IPS-NIHi7 (cell line): ENCODE measurements around the gene SAA2.
"Not testable (repeated sequence)": the region's sequence is repeated elsewhere in the genome, so short reads cannot be mapped to it uniquely, and the experiment has no call there.

Experiments
- DNase-seq: peaks from one replicate; pipeline ENCODE4 v3.0.0; 2012; ENCODE audit warnings: mixed read lengths; ENCODE audit errors: extremely low spot score

Gene SAA2

DNA sequence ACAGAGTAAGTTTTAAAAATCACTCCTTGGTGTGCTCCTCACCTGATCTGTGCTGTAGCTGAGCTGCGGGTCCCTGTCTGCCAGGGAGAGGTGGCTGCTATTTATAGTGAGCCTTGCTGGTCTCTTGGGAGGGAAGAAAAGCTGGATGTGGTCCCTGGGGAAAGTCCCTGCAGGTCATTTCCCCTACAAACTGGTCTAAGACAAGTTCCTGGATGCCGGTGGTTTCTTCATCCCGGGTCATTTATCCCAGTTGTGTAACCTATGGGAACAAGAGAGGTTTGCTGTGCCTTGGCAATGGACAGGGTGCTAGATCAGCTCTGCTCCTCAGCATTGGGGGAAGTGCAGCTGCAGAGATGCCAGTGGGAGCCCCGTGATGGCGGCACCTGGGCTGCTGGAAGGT is at the start of gene SAA2:
Gene SAA2 (minus strand): TSS at position 108 of the 400 bp plus-strand sequence. CDS start 657 bp downstream, outside the sequence.
- DNase-seq: no peak

DNA sequence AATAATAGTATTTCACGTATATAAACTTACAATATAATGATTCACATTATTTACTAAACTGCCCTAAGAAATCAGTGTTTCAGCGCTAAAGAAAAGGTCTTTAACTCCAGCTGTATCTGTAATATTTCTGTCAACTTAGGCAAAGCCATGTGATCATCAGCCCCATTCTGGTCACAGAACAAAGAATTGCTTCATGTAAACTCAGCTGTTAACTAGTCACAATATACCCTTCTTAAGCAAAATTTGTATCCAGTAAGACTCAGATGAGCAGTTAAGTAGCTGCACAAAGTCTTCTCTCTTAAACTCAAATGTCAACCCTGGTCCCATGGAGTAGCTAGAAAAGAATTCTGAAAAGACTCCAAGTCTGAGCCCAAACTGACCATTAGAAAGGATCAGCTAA is 46.8 kb upstream of the SAA2 start:
- no peak for DNase-seq

DNA sequence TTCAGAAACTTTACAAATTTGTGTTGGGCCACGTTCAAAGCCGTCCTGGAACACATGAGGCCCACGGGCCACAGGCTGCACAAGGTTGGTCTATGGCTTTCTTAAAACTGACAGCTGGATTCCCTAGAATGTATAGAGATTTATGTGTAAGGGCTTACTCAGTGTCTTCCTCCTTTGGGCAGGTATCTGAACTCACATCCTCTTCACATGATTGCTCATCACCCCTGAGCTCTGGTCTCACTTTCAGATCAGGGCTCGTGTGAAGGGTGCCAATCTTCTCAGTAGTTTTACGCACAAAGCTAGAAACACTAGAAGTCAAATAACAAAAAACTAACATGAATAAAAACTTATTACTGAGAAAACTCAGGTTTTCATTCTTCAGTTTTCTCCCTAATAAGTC is 46.4 kb upstream of the SAA2 start:
- DNase-seq: no peak

DNA sequence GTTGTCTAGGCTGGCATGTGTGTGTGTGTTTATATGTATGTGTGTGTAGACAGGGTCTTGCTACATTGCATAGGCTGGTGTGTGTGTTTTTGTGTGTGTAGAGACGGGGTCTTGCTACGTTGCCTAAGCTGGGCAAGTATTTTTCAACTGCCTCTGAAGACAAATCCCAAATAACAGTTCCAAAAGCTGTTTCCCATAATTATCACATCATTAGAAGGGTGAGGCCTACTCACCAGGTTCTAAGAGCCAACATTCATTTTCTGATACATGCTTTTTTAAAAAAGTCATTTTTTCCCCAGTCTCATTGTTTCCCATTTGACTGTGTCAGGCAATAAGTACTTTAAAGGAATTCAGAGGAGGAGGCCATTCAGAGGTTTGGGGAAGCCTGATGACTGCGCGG is 40.4 kb upstream of the SAA2 start:
- no peak for DNase-seq

DNA sequence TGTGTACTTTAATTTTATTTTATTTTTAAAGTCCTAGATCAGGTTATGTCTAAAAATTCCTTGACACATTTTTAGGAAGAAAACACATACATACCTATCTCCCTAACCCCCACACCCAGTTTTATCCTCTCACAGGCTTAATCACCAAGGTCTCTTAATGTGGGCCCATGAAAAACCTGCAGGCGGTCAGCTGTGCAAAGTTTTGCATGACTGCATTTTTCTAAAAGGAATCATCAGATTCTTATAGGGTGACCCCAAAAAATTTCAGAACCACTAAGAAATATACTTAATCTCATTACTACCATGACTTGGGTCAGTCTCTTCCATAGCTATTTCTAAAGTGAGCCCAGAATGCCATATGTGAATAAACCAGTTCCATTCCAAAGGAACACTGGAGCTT is 37.4 kb upstream of the SAA2 start:
- DNase-seq: no peak

DNA sequence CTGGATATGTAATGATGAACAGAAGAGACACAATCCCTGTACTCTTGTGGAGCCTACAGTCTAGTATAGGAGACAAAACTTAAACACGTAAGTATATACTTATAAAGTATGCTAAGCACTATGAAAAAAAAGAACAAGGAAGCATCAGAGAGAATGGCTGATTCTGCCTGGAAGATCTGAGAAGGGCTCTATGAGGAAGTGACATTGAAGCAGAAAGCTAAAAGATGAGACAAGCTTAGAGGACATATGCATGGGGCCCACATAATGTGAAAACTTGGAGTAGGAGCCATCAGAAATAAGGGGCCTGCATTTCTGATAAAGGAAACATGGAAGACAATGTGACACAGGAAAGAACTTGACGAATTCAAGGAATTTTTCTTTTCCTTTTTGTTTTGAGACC is 34.2 kb upstream of the SAA2 start:
- no peak for DNase-seq

DNA sequence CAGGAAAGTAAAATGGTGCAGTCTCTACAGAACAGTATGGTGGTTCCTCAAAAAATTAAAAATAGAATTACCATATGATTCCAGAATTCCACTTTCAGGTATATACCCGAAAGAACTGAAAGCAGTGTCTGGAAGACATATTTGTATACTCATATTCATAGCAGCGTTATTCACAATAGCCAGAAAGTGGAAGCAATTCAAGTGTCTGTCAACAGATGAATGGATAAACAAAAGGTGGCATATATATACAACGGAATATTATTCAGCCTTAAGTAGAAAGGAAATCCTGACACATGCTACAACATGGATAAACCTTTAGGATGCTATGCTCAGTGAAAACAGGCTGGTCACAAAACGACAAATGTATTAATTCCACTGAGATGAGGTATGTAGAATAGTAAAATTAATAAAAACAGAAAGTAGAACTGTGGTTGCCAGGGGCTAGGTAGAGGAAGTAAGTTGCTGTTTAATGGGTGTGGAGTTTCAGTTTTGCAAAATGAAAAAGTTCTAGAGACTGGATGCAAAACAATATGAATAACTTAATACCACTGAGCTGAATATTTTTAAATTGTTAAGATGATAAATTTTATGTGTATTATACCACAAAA is 32.1 kb upstream of the SAA2 start:
- DNase-seq: no peak

DNA sequence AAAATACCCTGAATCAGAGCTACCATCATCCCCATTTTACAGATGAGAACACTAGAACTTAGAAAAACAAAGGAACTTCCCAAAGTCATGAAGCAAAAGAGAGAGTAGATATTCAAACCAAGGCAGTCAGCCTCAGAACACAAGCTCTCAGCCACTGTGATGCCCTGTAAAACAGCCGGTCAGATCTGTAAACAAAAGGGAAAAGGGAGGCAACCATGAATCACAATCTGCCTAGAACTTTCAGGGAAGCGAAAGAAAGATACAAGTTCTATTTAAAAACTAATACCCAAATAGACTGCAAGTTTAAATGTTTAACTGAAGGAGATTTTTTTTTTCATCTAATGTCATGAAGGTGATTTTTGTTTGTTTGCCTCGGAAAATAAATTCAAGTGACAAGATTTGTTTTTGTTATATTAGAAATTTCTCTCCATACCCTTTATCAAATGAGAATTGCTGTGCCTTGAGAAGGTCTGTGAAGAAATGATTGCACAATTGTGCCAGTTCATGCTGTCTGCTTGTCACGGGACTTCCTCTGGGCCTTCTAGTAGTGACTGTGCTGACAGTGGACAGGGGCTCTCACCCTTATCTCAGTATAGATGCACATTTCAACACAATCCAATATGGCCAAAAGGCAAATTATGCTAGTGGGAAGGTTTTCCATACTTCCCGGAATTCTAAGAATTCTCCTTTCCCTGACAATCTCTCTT is 29.2 kb upstream of the SAA2 start:
- no peak for DNase-seq

DNA sequence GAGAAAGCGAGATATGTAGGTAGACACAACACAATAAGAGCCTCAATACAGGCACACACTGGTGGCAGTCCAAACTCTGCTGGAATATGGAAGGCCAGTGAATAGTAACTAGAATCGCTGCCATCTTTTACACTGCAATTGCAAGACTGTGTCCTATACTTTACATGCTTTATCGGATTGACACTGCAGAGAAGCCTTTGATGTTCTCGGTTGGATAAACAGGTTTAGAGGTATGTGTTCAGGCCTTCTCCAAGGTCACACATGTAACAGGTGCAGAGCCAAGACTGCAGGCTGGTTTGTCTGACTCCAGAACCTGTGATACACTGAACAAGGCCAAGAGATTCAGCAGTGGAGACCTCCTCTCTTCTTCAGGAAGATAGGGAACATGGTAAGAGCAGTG is 22.7 kb upstream of the SAA2 start:
- no peak for DNase-seq

DNA sequence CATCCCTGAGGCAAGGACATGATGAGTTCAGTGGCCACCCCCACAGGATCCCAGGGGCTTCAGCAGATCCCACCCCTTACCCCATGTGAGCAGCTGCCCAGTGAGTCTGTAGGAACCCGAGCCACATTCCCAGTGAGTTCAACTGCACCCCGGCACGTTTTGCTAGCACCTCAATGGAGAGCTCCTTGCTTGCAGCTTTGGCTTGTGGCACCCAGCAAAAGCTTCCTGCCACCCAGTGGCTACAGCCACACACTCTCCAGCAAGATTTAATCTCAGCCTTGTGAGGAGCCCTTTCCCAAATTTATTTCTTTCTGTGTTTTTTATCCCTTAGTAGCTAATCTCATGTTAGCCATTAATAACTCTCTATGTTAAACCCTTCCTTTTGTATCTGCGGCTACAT is 21.6 kb upstream of the SAA2 start:
- peak; percentile 32 for DNase-seq

DNA sequence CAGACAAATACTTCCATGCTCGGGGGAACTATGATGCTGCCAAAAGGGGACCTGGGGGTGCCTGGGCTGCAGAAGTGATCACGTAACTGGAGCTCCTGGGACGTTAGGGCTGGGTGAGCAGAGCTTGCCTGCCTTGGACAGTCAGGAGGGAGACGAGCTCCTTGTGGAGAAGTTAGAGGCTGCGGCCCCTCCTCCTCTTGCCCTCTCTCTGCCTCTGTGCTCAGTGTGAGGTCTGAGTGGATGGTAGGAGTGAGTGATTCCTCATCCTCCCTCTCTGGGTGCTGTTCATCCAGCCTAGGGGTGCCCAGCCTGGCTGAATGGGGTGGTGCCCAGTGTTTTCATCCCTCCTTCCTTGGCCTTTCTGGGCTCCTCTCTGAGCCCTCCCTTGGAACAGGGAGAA is 20.8 kb upstream of the SAA2 start:
- not testable (repeated sequence) for DNase-seq

DNA sequence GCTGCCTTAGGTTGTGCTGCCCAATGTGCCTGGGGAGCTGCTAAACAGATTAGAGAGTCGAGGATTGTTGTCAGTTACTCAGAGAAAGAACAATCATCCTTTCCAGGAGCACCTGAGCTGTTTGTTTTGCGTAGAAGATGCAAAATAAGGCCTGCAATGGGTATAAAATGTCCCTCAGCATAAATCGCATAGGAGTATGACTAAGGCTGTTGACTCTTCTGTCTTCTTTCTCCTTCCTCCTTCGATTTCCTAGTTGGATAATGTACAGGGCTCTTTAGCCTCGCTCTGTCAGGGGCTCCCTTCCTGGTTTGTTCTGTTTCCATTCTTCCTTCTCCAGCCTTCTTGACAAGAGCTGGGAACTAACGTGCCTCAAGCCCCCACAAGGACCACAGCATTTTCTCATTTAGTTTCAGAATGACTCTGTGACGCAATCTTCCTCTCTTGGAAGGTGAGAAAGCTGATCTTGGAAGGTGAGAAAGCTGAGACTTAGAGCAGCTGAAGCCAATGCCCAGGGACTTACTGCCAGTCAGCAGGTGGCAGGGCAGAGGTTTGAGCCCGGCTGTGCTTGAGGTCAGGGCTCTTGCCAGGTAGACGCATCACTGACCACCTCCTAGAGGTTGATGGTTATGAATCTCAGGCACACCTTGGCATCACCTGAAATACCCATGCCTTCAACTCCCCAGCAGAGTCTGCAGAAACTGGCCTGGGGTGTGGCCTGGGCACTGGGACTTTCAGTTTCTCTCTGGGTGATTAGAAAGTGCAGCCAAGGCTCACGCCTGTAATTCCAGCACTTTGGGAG is 19.1 kb upstream of the SAA2 start:
- DNase-seq: not testable (repeated sequence)

DNA sequence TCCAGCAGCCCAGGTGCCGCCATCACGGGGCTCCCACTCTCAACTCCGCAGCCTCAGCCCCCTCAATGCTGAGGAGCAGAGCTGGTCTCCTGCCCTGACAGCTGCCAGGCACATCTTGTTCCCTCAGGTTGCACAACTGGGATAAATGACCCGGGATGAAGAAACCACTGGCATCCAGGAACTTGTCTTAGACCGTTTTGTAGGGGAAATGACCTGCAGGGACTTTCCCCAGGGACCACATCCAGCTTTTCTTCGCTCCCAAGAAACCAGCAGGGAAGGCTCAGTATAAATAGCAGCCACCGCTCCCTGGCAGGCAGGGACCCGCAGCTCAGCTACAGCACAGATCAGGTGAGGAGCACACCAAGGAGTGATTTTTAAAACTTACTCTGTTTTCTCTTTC is 17.5 kb upstream of the SAA2 start, which contains the start of gene SAA1:
Gene SAA1 (plus strand): TSS at position 316 of the 400 bp plus-strand sequence. CDS start 624 bp downstream, outside the sequence.
- no peak for DNase-seq

DNA sequence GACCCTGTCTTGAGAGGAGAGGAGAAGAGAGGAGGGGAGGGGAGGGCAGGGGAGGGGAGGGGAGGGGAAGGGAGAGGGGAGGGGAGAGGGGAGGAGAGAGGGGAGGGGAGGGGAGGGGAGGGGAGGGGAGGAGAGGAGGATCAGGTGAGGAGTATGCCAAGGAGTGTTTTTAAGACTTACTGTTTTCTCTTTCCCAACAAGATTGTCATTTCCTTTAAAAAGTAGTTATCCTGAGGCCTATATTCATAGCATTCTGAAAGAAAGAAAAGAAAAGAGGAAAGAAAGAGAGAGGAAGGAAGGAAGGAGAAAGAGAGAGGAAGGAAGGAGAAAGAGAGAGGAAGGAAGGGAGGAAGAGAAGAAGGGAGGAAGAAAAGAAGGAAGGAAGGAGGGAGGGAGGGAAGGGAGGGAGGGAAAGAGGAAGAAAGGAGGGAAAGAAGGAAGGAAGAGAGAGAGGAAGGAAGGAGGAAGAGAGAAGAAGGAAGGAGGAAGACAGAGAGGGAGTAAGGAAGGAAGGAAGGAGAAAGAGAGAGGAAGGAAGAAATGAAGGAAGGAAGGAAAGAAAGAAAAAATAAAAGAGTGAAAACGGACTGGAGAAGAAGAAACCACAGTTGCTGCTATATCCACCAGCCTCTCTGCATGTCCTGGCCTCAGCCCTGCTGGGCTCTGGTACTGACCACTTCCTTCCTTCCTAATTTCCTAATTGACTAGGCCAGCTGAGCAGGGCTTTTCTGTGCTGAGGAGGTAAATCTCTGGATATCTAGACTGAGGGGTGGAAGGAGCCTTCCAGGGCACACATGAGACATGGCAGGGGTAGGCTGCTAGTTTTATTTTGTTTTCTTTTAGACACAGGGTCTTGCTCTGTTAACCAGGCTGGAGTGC is 16.4 kb upstream of the SAA2 start:
- DNase-seq: no peak

DNA sequence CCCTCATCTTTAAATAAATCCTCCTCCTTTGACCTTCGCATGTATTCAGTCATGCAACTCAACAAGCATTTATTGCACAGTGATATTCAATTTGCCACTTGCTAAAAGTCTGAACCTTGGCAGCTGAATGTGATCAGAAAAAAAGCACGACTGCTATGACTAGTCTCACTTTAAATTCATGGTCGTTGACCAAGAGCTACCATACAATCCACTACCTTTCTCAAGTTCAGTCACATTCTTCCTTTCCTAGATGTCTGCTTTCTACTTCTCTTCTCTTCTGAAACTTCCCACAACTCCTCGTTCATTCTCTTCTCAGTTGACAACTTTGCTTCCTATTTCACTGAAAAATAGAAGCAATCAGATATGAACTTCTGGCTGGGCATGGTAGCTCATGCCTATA is 15.6 kb upstream of the SAA2 start:
- no peak for DNase-seq

DNA sequence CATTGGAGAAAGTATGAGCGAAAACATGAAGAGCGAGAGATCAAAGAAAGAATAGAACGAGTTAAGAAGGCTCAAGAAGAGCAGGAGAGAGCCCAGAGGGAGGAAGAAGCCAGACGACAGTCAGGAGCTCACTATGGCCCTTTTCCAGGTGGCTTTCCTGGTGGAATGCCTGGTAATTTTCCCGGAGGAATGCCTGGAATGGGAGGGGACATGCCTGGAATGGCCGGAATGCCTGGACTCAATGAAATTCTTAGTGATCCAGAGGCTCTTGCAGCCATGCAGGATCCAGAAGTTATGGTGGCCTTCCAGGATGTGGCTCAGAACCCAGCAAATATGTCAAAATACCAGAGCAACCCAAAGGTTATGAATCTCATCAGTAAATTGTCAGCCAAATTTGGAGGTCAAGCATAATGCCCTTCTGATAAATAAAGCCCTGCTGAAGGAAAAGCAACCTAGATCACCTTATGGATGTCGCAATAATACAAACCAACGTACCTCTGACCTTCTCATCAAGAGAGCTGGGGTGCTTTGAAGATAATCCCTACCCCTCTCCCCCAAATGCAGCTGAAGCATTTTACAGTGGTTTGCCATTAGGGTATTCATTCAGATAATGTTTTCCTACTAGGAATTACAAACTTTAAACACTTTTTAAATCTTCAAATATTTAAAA is 14.3 kb upstream of the SAA2 start:
- not testable (repeated sequence) for DNase-seq

DNA sequence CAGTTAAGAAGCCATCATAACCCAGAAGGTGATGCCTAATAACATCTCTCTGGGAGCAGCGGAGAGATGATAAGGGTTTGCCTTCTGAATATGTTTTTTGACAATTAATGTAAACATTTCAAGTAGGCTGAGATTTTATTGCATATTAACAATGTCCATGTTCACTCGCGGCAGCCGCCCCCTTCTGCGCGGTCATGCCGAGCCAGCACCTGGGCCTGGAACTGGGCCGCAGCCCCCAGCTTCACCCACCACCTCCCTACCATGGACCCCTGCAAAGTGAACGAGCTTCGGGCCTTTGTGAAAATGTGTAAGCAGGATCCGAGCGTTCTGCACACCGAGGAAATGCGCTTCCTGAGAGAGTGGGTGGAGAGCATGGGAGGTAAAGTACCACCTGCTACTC is 13.3 kb upstream of the SAA2 start:
- DNase-seq: no peak

DNA sequence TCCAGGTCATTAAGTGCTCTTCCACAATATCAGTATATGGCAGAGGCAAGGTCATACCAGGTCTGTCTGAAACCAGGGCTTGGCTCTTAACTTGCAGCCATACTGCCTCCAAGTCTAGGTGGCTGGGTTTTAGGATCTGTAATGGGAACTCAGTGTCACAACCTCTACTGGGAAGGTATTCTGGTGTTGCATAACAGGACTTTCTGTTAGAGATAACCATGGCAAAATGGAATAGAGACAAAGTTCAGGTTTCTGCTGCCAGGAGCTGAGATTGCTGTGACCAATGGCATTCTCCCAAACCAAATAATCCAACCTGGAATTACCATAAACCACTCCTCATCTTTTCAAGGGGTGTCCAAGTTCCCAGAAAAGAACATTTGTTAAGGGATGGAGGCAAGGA is 10.8 kb upstream of the SAA2 start:
- DNase-seq: no peak

DNA sequence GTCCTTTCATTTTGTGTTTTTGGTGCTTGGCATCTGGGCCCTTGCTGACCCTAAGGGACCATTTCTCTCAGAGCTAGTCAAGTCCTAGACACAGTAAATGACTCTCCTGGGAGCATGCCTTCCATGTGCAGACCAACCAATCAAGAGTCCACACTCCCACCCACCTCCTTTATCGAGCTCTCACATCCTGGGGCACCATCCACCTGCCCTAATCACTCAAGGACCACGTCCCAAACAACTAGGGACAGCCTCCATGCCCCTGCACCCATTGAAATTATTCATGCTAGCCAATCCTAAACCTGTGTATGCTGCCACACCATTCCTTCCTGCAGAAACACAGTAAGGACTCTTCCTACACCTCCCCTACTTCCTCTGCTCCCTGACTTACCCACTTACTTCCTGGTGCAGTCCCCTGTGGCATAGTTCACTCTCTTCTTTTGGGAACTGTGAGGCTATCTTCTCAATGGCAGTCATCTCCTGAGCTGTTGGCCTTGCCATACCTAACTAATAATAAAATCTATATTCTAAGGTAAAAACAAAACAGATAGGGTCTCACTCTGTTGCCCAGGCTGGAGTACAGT is 6.4 kb upstream of the SAA2 start:
- no peak for DNase-seq

DNA sequence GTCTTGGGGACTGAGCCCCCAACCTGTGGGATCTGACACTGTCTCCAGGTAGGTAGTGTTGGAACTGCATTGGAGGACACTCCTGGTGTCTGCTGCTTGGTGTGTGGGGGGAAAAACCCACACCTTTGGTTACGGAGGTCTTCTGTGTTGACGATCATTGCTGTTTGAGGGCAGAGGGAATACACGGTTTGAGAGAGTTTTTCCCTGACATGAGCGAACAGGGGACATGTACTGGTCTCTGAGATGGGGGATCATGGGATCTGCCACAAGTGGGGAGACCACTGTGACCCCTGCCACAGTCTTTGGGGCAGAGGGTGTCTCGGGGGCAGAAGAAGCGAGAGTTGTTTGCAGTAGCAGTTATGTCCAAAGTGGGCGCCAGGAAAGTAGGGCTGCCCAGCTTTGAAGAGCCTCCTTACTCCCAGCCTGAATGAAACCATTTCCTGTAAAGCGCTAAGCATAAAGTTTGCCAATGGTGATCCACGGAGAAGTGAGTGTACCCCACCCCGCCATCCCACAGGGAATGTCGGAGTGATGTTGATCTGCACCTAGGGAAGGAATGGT is 5.4 kb upstream of the SAA2 start:
- DNase-seq: no peak

DNA sequence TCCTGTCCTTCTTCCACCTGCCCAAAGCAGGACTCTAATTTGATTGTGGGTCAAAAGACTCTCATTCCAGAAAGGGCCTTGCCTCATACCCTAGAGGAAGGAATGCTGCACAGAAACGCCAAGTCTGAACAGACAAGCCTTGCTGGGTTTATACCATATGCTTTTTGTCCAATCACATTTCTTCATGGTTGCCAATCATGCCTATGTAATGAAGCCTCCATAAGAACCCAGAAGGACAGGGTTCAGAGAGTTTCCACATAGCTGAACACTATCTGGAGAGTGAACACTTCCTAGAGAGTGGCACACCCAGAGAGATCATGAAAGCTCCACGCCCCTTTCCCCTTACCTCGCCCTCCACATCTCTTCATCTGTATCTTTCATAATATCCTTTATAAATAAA is 4.8 kb upstream of the SAA2 start:
- no peak for DNase-seq
